SU-DHL-6 (cell line): ENCODE results near the gene FUBP1.

ENCODE experiments used
- EZH2phosphoT487 ChIP-seq: fragments of 200-600 bp; sonication (generic), shearing (Covaris generic); conservative IDR thresholded peaks from 2 replicates; pipeline ENCODE4 v1.6.1; 2018; ENCODE audit warnings: mild to moderate bottlenecking, antibody characterized with exemption, low read length, moderate library complexity, mixed read lengths
- TF ChIP-seq, protein P1 (sequence below): fragments of 200-600 bp; sonication (generic); IDR thresholded peaks from one replicate; pipeline ENCODE4 v1.5.1; 2017; ENCODE audit warnings: antibody characterized with exemption, mild to moderate bottlenecking, low read length, moderate library complexity; ENCODE audit not compliant: insufficient read depth, poor library complexity, severe bottlenecking

DNA sequence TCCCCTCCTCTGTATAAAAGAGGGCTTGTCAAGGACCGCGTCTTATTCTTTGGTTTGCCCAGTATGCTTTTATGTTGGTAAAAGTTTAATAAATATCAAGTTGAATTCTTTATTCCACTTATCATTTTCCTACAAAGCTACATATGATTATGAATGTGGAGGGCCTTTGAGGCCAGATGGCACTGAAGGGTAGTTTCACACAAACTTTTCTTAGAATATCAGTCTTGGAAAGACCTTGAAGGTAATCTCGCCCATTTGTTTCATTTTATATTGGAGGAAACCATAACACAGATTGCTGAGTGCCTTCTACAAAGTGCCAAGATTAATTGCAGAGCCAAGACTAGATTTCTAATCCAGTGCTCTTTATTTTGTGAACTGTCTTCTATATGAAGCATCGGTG, 5.8 kb upstream of the FUBP1 start:
- TF ChIP-seq, protein P1, sequence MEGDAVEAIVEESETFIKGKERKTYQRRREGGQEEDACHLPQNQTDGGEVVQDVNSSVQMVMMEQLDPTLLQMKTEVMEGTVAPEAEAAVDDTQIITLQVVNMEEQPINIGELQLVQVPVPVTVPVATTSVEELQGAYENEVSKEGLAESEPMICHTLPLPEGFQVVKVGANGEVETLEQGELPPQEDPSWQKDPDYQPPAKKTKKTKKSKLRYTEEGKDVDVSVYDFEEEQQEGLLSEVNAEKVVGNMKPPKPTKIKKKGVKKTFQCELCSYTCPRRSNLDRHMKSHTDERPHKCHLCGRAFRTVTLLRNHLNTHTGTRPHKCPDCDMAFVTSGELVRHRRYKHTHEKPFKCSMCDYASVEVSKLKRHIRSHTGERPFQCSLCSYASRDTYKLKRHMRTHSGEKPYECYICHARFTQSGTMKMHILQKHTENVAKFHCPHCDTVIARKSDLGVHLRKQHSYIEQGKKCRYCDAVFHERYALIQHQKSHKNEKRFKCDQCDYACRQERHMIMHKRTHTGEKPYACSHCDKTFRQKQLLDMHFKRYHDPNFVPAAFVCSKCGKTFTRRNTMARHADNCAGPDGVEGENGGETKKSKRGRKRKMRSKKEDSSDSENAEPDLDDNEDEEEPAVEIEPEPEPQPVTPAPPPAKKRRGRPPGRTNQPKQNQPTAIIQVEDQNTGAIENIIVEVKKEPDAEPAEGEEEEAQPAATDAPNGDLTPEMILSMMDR = no peak
- TF ChIP-seq EZH2phosphoT487 = no peak
